Measurements from ENCODE around the gene MCTP1.

DNA sequence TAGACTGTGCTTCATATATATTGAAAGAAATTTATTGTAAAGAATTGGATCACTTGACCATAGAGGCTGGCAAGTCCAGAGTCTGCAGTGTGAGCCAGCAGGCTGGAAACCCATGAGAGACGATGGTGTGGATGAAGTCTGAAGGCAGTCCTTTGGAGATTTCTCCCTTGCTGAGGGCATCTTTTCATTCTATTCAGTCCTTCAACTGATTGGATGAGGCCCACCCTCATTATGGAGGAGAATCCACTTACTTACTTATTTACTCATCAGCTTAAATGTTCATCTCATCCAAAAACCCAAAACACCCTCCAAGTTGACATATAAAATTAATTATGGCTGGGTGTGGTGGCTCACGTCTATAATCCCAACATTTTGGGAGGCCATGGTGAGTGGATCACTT, 62.1 kb downstream of the MCTP1 start:
- TF ChIP-seq, protein P1, sequence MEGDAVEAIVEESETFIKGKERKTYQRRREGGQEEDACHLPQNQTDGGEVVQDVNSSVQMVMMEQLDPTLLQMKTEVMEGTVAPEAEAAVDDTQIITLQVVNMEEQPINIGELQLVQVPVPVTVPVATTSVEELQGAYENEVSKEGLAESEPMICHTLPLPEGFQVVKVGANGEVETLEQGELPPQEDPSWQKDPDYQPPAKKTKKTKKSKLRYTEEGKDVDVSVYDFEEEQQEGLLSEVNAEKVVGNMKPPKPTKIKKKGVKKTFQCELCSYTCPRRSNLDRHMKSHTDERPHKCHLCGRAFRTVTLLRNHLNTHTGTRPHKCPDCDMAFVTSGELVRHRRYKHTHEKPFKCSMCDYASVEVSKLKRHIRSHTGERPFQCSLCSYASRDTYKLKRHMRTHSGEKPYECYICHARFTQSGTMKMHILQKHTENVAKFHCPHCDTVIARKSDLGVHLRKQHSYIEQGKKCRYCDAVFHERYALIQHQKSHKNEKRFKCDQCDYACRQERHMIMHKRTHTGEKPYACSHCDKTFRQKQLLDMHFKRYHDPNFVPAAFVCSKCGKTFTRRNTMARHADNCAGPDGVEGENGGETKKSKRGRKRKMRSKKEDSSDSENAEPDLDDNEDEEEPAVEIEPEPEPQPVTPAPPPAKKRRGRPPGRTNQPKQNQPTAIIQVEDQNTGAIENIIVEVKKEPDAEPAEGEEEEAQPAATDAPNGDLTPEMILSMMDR (IDR thresholded peaks at IDR 0.05 in 4 of 5, conservative IDR thresholded peaks at IDR 0.05 in 1 of 5), result no peak
- TF ChIP-seq POLR2A (IDR thresholded peaks at IDR 0.05), result no peak
